A549 (cell line): ENCODE data around the gene ZNRD2. TPM values are rescaled to one million over a fixed set of nuclear protein-coding genes. Genes with fewer than 3 reads are reported as not detected.

Experiments
- ATAC-seq, 2 experiments: fragments of 200-7000 bp in 1 of 2; fragments of >200 bp in 1 of 2; cut with Nextera tagmentation in 1 of 2; cut with Tn5 transposase in 1 of 2; 3 replicates each; pipeline versions ENCODE4 v1.8.0 to v1.9.1; 2018 to 2020; ENCODE audit warnings: mild to moderate bottlenecking in 1 of 2, moderate library complexity in 1 of 2
- CTCF ChIA-PET: fragments of 300-600 bp; sonication (Branson Sonifier 250); formaldehyde crosslinking; extraction: SDS; loops from one replicate; lab custom pipeline; 2021; ENCODE audit warnings: antibody characterized with exemption, inconsistent platforms; lab: Yijun Ruan, JAX
- POLR2A ChIA-PET: fragments of 350-600 bp; formaldehyde crosslinking; extraction: SDS; loops from one replicate; lab custom pipeline; 2021; ENCODE audit warnings: antibody characterized with exemption, inconsistent platforms; lab: Yijun Ruan, JAX
- DNase-seq, 2 experiments: peaks; one replicate each; pipeline versions ENCODE4 v3.0.0 to v3.0.0-alpha.2; 2011 to 2016; ENCODE audit warnings: low read depth in 1 of 2, low spot score in 1 of 2
- FAIRE-seq: peaks from 2 replicates; lab custom pipeline; 2011; peaks lifted over from hg19 to GRCh38; lab: Jason Lieb, UNC
- H3K27ac ChIP-seq, 2 experiments: fragments of >200 bp; sonication (Bioruptor Twin); formaldehyde crosslinking; 3 replicates each; pipeline ENCODE4 v1.5.1; 2016 to 2017
- H3K4me1 ChIP-seq: fragments of >200 bp; sonication (Bioruptor Twin); formaldehyde crosslinking; 3 replicates; pipeline ENCODE4 v1.6.1; 2016
- H3K4me2 ChIP-seq: fragments of >200 bp; sonication (Bioruptor Twin); formaldehyde crosslinking; 3 replicates; pipeline ENCODE4 v1.6.1; 2016
- H3K4me3 ChIP-seq: fragments of >200 bp; sonication (Bioruptor Twin); formaldehyde crosslinking; 3 replicates; pipeline ENCODE4 v1.5.1; 2016
- H3K9me3 ChIP-seq: fragments of >200 bp; sonication (Bioruptor Twin); formaldehyde crosslinking; 3 replicates; pipeline ENCODE4 v1.6.1; 2016
- BHLHE40 ChIP-seq: IDR thresholded peaks from 2 replicates; pipeline ENCODE4 v1.6.1; 2012; ENCODE audit warnings: low read depth, low read length, inconsistent platforms
- CBX8 ChIP-seq: fragments of 200-600 bp; sonication (generic); IDR thresholded peaks from 2 replicates; pipeline ENCODE4 v1.6.1; 2016
- CHD4 ChIP-seq: fragments of 200-600 bp; sonication (generic); IDR thresholded peaks from 2 replicates; pipeline ENCODE4 v1.6.1; 2016; ENCODE audit warnings: antibody characterized with exemption, mild to moderate bottlenecking, borderline replicate concordance
- EHF ChIP-seq: fragments of 250-450 bp; sonication (Bioruptor Pico); IDR thresholded peaks from 2 replicates; pipeline ENCODE4 v1.5.0; 2020; ENCODE audit warnings: mild to moderate bottlenecking
- EHMT2 ChIP-seq: fragments of 200-600 bp; sonication (generic); IDR thresholded peaks from 2 replicates; pipeline ENCODE4 v1.6.1; 2016; ENCODE audit warnings: antibody characterized with exemption, low read depth, mild to moderate bottlenecking, moderate library complexity
- ESRRA ChIP-seq: fragments of 150-350 bp; IDR thresholded peaks from 2 replicates; pipeline ENCODE4 v1.6.1; 2014; ENCODE audit warnings: mild to moderate bottlenecking, low read length, borderline replicate concordance
- HOXA7 ChIP-seq: fragments of 250-450 bp; sonication (Bioruptor Pico); IDR thresholded peaks from 2 replicates; pipeline ENCODE4 v1.5.0; 2020; ENCODE audit warnings: mild to moderate bottlenecking, moderate library complexity
- HOXB5 ChIP-seq: fragments of 250-450 bp; sonication (Bioruptor Pico); IDR thresholded peaks from 2 replicates; pipeline ENCODE4 v1.5.0; 2020; ENCODE audit warnings: mild to moderate bottlenecking, moderate library complexity
- JUN ChIP-seq, 2 experiments: fragments of >200 bp; sonication (Bioruptor Twin); formaldehyde crosslinking; IDR thresholded peaks; 2 replicates in 1 of 2; 3 replicates in 1 of 2; pipeline ENCODE4 v1.6.1; 2016 to 2017
- MAFK ChIP-seq: fragments of 450-650 bp; IDR thresholded peaks from 2 replicates; pipeline ENCODE4 v1.6.1; 2014; ENCODE audit not compliant: partially characterized antibody
- NR3C1 ChIP-seq: fragments of >200 bp; sonication (Bioruptor Twin); formaldehyde crosslinking; IDR thresholded peaks from 3 replicates; pipeline ENCODE4 v1.6.1; 2017
- POLR2A ChIP-seq: IDR thresholded peaks from 2 replicates; pipeline ENCODE4 v1.6.1; 2012; ENCODE audit warnings: mild to moderate bottlenecking, low read length
- POLR2AphosphoS2 ChIP-seq: conservative IDR thresholded peaks from 2 replicates; pipeline ENCODE4 v1.6.1; 2012; ENCODE audit warnings: low read length, improper control_type of control experiment, inconsistent platforms
- ZFP36 ChIP-seq: fragments of 450-650 bp; IDR thresholded peaks from 2 replicates; pipeline ENCODE4 v1.6.1; 2014; ENCODE audit warnings: borderline replicate concordance; ENCODE audit not compliant: partially characterized antibody
- ZSCAN20 ChIP-seq: fragments of 250-450 bp; sonication (Bioruptor Pico); IDR thresholded peaks from 2 replicates; pipeline ENCODE4 v1.8.0; 2022; ENCODE audit warnings: mild to moderate bottlenecking, moderate library complexity
- WGBS: methylation state at CpG from one replicate; pipeline ENCODE4 v1.1.6; 2017; ENCODE audit errors: missing lambda C conversion rate; 5-methylcytosine and 5-hydroxymethylcytosine counted together
- polyA plus RNA-seq, 4 experiments: library from polyadenylated mRNA; depleted of rRNA in 3 of 4; stranded (reverse); fragments of >200 nt; fragmentation: RNase III in 1 of 4; extraction: RNeasy Plus Mini Kit Qiagen cat#74134 plus additional on column Dnase treatment in 1 of 4; gene quantifications; 2 replicates in 3 of 4; 3 replicates in 1 of 4; pipeline ENCODE4 v1.2.3, GENCODE V29; 2011 to 2017
- TF ChIP-seq, protein P1 (sequence below): fragments of 200-600 bp; sonication (generic); IDR thresholded peaks from 2 replicates; pipeline ENCODE4 v1.6.1; 2016; ENCODE audit warnings: antibody characterized with exemption, mild to moderate bottlenecking, moderate library complexity
- TF ChIP-seq, protein P2 (sequence below): fragments of >200 bp; sonication (Bioruptor Twin); formaldehyde crosslinking; IDR thresholded peaks from 3 replicates; pipeline ENCODE4 v1.6.1; 2016
- TF ChIP-seq, protein P3 (sequence below): fragments of 450-650 bp; IDR thresholded peaks from 2 replicates; pipeline ENCODE4 v1.6.1; 2014; ENCODE audit warnings: antibody characterized with exemption

The ZNRD2 gene
- polyA plus RNA-seq, 2 of the 4 experiments (the other 2 are of a cell fraction) = 28.2 to 66.1 TPM

DNA sequence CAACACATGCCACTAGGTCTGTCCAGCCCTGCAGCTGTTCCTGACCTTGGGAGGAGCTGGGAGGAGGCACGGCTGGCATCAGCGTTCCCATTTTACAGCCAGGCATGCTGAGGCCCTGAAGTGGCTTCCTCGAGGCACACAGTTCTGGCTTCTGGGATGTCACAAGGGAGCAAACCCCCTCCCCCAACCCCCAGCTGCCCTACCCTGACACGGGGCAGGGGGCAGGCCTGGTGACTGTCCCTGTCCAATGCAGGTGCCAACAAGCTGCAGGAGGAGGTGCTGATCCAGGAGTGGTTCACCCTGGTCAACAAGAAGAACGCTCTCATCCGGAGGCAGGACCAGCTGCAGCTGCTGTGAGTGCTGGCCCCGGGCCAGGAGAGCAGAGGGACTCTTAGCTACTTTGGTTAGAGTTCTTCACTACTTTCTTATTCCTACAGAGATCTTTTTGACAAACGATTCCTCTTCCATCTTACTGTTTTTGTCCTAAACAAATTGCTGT is 20.0 kb downstream of the ZNRD2 start:
- POLR2A ChIA-PET = no interaction called here
- DNase-seq (no peak), FAIRE-seq (no peak), ATAC-seq (no peak)
- H3K4me2 ChIP-seq = no peak overlapping the region
- WGBS = 86% methylated on average over 8 of the region's 8 CpGs
- CTCF ChIA-PET = interaction anchor here (1.2 to 14.6 kb wide), 6 partner anchors 13 to 59 kb away, joined by 3 to 249 read pairs (median 42); partner anchors contain the start of genes EHBP1L1, FAM89B, MAP3K11 and PCNX3
- peaks cover 15% of the 10 kb centered on the region for H3K4me1 ChIP-seq
- no peak overlapping the region for H3K4me3 ChIP-seq
- no peak for TF ChIP-seq JUN (IDR thresholded peaks at IDR 0.05)
- no peak for TF ChIP-seq EHMT2
- TF ChIP-seq POLR2A = no peak
- TF ChIP-seq NR3C1 = no peak
- TF ChIP-seq, protein P1, sequence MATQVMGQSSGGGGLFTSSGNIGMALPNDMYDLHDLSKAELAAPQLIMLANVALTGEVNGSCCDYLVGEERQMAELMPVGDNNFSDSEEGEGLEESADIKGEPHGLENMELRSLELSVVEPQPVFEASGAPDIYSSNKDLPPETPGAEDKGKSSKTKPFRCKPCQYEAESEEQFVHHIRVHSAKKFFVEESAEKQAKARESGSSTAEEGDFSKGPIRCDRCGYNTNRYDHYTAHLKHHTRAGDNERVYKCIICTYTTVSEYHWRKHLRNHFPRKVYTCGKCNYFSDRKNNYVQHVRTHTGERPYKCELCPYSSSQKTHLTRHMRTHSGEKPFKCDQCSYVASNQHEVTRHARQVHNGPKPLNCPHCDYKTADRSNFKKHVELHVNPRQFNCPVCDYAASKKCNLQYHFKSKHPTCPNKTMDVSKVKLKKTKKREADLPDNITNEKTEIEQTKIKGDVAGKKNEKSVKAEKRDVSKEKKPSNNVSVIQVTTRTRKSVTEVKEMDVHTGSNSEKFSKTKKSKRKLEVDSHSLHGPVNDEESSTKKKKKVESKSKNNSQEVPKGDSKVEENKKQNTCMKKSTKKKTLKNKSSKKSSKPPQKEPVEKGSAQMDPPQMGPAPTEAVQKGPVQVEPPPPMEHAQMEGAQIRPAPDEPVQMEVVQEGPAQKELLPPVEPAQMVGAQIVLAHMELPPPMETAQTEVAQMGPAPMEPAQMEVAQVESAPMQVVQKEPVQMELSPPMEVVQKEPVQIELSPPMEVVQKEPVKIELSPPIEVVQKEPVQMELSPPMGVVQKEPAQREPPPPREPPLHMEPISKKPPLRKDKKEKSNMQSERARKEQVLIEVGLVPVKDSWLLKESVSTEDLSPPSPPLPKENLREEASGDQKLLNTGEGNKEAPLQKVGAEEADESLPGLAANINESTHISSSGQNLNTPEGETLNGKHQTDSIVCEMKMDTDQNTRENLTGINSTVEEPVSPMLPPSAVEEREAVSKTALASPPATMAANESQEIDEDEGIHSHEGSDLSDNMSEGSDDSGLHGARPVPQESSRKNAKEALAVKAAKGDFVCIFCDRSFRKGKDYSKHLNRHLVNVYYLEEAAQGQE = no peak
- H3K9me3 ChIP-seq = no peaks in the 10 kb centered on the region
- no peak overlapping the region for H3K27ac ChIP-seq

DNA sequence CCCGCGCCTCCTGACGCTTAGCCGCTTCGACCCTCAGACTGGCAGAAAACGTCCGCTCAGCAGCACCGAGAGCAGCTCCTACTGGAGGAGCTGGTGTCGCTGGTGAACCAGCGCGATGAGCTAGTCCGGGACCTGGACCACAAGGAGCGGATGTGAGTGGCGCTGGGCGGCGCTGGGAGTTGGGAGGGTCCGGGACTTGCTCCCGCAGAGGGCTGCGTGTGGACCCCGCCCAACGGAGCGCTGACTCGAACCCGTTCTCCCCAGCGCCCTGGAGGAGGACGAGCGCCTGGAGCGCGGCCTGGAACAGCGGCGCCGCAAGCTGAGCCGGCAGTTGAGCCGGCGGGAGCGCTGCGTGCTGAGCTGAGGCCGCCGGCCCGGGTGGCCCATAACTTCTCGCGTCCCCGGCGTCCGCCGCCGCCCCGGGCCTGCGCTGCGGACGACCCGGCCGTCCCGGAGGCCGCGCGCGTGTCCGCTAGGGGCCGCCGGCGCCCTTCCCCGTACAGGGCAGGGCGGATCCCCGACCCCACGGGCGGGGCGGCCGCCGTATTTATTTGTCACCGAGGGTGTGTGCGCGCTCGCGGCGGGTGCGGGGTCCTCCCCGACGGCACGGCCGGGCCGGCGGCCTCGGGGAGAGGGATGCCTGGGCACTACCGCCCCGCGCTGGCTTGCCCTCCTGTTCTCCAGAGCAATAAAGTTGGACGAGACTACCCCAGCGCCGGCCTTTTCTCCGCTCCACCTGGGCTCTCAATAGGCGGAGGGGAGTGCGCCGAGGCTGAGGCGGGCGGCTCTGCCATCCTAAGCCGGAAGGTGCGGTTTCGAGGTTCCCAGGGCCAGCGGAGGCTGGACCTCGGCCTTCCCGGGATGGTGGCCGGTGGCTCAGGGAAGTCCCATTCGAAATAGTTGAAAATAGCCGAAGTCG is 21.9 kb downstream of the ZNRD2 start:
- ChIA-PET POLR2A (interaction anchor here (0.6 to 1.4 kb wide), 3 partner anchors 21 to 84 kb away, joined by 4 to 5 read pairs (median 4); partner anchors contain the start of gene PCNX3), CTCF (interaction anchor here (1.0 to 14.6 kb wide), 9 partner anchors 9 to 268 kb away, joined by 3 to 249 read pairs (median 36); partner anchors contain the start of genes EHBP1L1, FAM89B, MAP3K11 and MUS81)
- Histone ChIP-seq H3K4me2 (no peak overlapping the region), H3K4me3 (no peak overlapping the region), H3K4me1 (peaks cover 14% of the 10 kb centered on the region), H3K27ac (no peak overlapping the region), H3K9me3 (no peaks in the 10 kb centered on the region)
- ATAC-seq = no peak
- TF ChIP-seq MAFK (peak; percentile 63), ZFP36 (no peak), HOXB5 (CRISPR knock-in tag) (no peak), ESRRA (no peak), BHLHE40 (no peak)
- TF ChIP-seq, protein P2, sequence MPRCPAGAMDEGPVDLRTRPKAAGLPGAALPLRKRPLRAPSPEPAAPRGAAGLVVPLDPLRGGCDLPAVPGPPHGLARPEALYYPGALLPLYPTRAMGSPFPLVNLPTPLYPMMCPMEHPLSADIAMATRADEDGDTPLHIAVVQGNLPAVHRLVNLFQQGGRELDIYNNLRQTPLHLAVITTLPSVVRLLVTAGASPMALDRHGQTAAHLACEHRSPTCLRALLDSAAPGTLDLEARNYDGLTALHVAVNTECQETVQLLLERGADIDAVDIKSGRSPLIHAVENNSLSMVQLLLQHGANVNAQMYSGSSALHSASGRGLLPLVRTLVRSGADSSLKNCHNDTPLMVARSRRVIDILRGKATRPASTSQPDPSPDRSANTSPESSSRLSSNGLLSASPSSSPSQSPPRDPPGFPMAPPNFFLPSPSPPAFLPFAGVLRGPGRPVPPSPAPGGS = no peak
- DNase-seq = no peak
- WGBS = 95% methylated on average over 95 of the region's 106 CpGs
- no peak for FAIRE-seq

DNA sequence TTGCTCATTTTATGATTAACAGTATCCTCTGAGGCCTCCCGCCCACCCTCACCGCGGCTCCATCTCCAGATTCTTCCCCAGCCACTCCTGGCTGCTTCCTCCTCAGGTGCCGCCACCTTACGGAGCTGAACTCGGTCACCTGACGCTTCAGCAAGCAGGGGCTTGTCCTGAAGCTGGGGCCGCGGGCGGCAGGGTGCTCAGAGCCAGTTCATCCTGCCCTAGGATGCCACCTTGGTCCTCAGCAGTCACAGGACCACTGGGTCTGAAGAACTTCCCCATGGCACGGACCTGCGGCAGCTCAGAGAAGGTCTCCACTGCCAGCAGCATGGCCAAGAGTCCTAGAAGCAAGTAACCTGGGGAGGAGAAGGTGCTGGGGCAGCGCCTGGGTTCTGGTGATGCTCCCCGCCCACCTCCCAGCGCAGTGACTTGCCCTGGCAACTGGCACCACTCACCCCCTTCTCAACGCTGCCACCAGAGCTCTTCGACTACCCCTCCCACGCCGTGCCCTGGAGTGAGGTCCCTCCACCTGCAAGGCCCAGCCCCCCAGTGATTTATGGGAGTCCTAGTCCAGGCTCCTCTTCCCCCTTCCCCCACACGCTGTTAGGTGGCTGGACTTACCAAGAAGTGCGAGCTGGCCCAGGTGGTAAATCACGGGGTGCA is 22.7 kb downstream of the ZNRD2 start:
- peaks cover 6% of the 10 kb centered on the region for H3K4me1 ChIP-seq
- no peak overlapping the region for H3K4me3 ChIP-seq
- no peak for DNase-seq
- WGBS = 88% methylated on average over 20 of the region's 22 CpGs
- ATAC-seq = no peak
- FAIRE-seq = no peak
- ChIA-PET POLR2A (interaction anchor here (1.4 kb wide), 1 partner anchor 22 kb away, joined by 4 read pairs; the partner anchor contains the start of gene PCNX3), CTCF (interaction anchor here (0.8 to 14.6 kb wide), 20 partner anchors 9 to 267 kb away, joined by 3 to 249 read pairs (median 5); partner anchors contain the start of genes EHBP1L1, FAM89B, MAP3K11 and MUS81)
- H3K27ac ChIP-seq = no peak overlapping the region
- no peak overlapping the region for H3K4me2 ChIP-seq
- no peaks in the 10 kb centered on the region for H3K9me3 ChIP-seq
- TF ChIP-seq POLR2AphosphoS2 = no peak
- no peak for TF ChIP-seq EHF (CRISPR knock-in tag)
- TF ChIP-seq ZSCAN20 = no peak
- TF ChIP-seq CBX8 = no peak
- TF ChIP-seq, protein P3, sequence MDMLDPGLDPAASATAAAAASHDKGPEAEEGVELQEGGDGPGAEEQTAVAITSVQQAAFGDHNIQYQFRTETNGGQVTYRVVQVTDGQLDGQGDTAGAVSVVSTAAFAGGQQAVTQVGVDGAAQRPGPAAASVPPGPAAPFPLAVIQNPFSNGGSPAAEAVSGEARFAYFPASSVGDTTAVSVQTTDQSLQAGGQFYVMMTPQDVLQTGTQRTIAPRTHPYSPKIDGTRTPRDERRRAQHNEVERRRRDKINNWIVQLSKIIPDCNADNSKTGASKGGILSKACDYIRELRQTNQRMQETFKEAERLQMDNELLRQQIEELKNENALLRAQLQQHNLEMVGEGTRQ = no peak
- no peak for TF ChIP-seq HOXA7 (CRISPR knock-in tag)
- TF ChIP-seq CHD4 = no peak
